Vagina (tissue), 2 donors: ENCODE measurements around the gene APP. TPM values are rescaled to one million over a fixed set of nuclear protein-coding genes. Genes with fewer than 3 reads are reported as not detected.

Source experiments
- DNase-seq, 2 donors: peaks; one replicate each; pipeline ENCODE4 v3.0.0-alpha.2; 2017; ENCODE audit errors: extremely low spot score in 2 of 2
- H3K27ac ChIP-seq: fragments of 200-600 bp; sonication (generic); one replicate; pipeline ENCODE4 v1.5.1; 2019
- H3K27me3 ChIP-seq: fragments of 200-600 bp; sonication (generic); one replicate; pipeline ENCODE4 v1.5.1; 2019
- H3K36me3 ChIP-seq, 2 donors: fragments of 200-600 bp; sonication (generic); one replicate each; pipeline ENCODE4 v1.5.1; 2017 to 2019
- H3K4me1 ChIP-seq: fragments of 200-600 bp; sonication (generic); one replicate; pipeline ENCODE4 v1.5.1; 2019
- H3K4me3 ChIP-seq, 2 donors: fragments of 200-600 bp; sonication (generic); 1 replicate in 1 of 2; 2 replicates in 1 of 2; pipeline ENCODE4 v1.5.1; 2016 to 2019
- H3K9me3 ChIP-seq: fragments of 200-600 bp; sonication (generic); one replicate; pipeline ENCODE4 v1.5.1; 2019
- CTCF ChIP-seq, 3 experiments: fragments of 450-650 bp in 2 of 3; fragments of 200-600 bp in 1 of 3; sonication (generic) in 1 of 3; IDR thresholded peaks; one replicate each; pipeline ENCODE4 v1.5.1; 2017 to 2019; ENCODE audit warnings: antibody characterized with exemption in 3 of 3, mild to moderate bottlenecking in 2 of 3, moderate library complexity in 2 of 3
- POLR2A ChIP-seq, 2 donors: fragments of 450-650 bp; IDR thresholded peaks; one replicate each; pipeline ENCODE4 v1.6.1; 2017; ENCODE audit warnings: antibody characterized with exemption in 2 of 2, mild to moderate bottlenecking in 2 of 2, moderate library complexity in 2 of 2
- POLR2AphosphoS5 ChIP-seq, 2 donors: sonication (generic); formaldehyde crosslinking; IDR thresholded peaks; one replicate each; pipeline ENCODE4 v1.9.0; 2017; ENCODE audit warnings: antibody characterized with exemption in 2 of 2, mild to moderate bottlenecking in 2 of 2, low read depth in 1 of 2; ENCODE audit not compliant: insufficient read depth in 1 of 2
- intact Hi-C: fragments of 100-400 bp; cut with DNase I; formaldehyde crosslinking; loops from one replicate; pipeline ENCODE4 v1.15.1; 2023
- total RNA-seq: library from RNA; depleted of rRNA; stranded (reverse); fragments of >200 nt; gene quantifications from one replicate; pipeline ENCODE4 v1.2.3, GENCODE V29; 2016

APP gene
- total RNA-seq, 1 donor from 2014 or later: 315 TPM

GRCh38 chr21:26185446-26185845, 14.9 kb upstream of the APP start:
- H3K4me1 ChIP-seq: no peaks in the 10 kb centered on the region
- intact Hi-C loops: no loop called here
- TF ChIP-seq POLR2AphosphoS5 (IDR thresholded peaks at IDR 0.05; ENCODE audit: insufficient read depth in 1 of 2, low read depth in 1 of 2) (no peak), POLR2A (IDR thresholded peaks at IDR 0.05) (no peak)
- H3K27me3 ChIP-seq: no peaks in the 10 kb centered on the region
- H3K9me3 ChIP-seq: no peaks in the 10 kb centered on the region
- no peaks in the 10 kb centered on the region for H3K36me3 ChIP-seq
- no peak overlapping the region for H3K27ac ChIP-seq
- no peak overlapping the region for H3K4me3 ChIP-seq
- DNase-seq: no peak

- H3K9me3 ChIP-seq: no peaks in the 10 kb centered on the region
- TF ChIP-seq POLR2A (IDR thresholded peaks at IDR 0.05) (no peak), CTCF (IDR thresholded peaks at IDR 0.05) (no peak), POLR2AphosphoS5 (IDR thresholded peaks at IDR 0.05; ENCODE audit: insufficient read depth in 1 of 2, low read depth in 1 of 2) (no peak)
- H3K27ac ChIP-seq: no peak overlapping the region
- H3K36me3 ChIP-seq: no peaks in the 10 kb centered on the region
- no peak for DNase-seq
- no peaks in the 10 kb centered on the region for H3K27me3 ChIP-seq
- H3K4me3 ChIP-seq: no peak overlapping the region
- intact Hi-C loops: no loop called here
- no peaks in the 10 kb centered on the region for H3K4me1 ChIP-seq
These were observed 14.5 kb upstream of the APP start for GRCh38 chr21:26185021-26185420.

GRCh38 chr21:26179501-26179900, 8.9 kb upstream of the APP start:
- Histone ChIP-seq H3K27ac (no peak overlapping the region), H3K9me3 (no peaks in the 10 kb centered on the region), H3K27me3 (no peaks in the 10 kb centered on the region), H3K36me3 (no peaks in the 10 kb centered on the region), H3K4me1 (no peaks in the 10 kb centered on the region), H3K4me3 (no peak overlapping the region)
- intact Hi-C loops: no loop called here
- no peak for TF ChIP-seq POLR2A (IDR thresholded peaks at IDR 0.05)
- TF ChIP-seq POLR2AphosphoS5 (IDR thresholded peaks at IDR 0.05; ENCODE audit: insufficient read depth in 1 of 2, low read depth in 1 of 2): no peak
- TF ChIP-seq CTCF (IDR thresholded peaks at IDR 0.05): no peak
- no peak for DNase-seq

GRCh38 chr21:26177746-26178426, 7.3 kb upstream of the APP start:
- no peak for DNase-seq
- Histone ChIP-seq H3K4me3 (no peak overlapping the region), H3K27me3 (no peaks in the 10 kb centered on the region), H3K4me1 (no peaks in the 10 kb centered on the region), H3K27ac (no peak overlapping the region), H3K9me3 (no peaks in the 10 kb centered on the region), H3K36me3 (no peaks in the 10 kb centered on the region)
- no peak for TF ChIP-seq POLR2A (IDR thresholded peaks at IDR 0.05)
- no peak for TF ChIP-seq CTCF (IDR thresholded peaks at IDR 0.05)
- no peak for TF ChIP-seq POLR2AphosphoS5 (IDR thresholded peaks at IDR 0.05; ENCODE audit: insufficient read depth in 1 of 2, low read depth in 1 of 2)
- intact Hi-C loops: no loop called here

GRCh38 chr21:26177187-26177586, 6.6 kb upstream of the APP start:
- intact Hi-C loops: no loop called here
- DNase-seq: no peak
- TF ChIP-seq POLR2AphosphoS5 (IDR thresholded peaks at IDR 0.05; ENCODE audit: insufficient read depth in 1 of 2, low read depth in 1 of 2) (no peak), POLR2A (IDR thresholded peaks at IDR 0.05) (no peak), CTCF (IDR thresholded peaks at IDR 0.05) (no peak)
- Histone ChIP-seq H3K36me3 (no peaks in the 10 kb centered on the region), H3K4me3 (no peak overlapping the region), H3K27ac (no peak overlapping the region), H3K4me1 (no peaks in the 10 kb centered on the region), H3K27me3 (no peaks in the 10 kb centered on the region), H3K9me3 (no peaks in the 10 kb centered on the region)
